Endothelial cell of umbilical vein (primary cell): Measurements from ENCODE around the gene GARIN6. TPM values are rescaled to one million over a fixed set of nuclear protein-coding genes. Genes with fewer than 3 reads are reported as not detected.

Source experiments
- BruUV-seq: library from RNA; stranded (reverse); fragments of 400-500 nt; replicated peaks from 2 replicates; lab custom pipeline; 2021; lab: Mats Ljungman, UMichigan
- CTCF ChIA-PET: fragments of 300-600, 350-600 bp; sonication (Branson Sonifier 250); formaldehyde crosslinking; loops from one replicate; lab custom pipeline; 2021; ENCODE audit warnings: antibody characterized with exemption, inconsistent platforms; lab: Charles Lee
- POLR2A ChIA-PET: fragments of 300-600, 350-600 bp; sonication (Branson Sonifier 250); formaldehyde crosslinking; loops from one replicate; lab custom pipeline; 2021; ENCODE audit warnings: antibody characterized with exemption, inconsistent platforms; lab: Charles Lee
- DNase-seq: peaks from one replicate; pipeline ENCODE4 v3.0.0-alpha.2; 2011; ENCODE audit warnings: low read depth, low spot score
- FAIRE-seq: peaks from 2 replicates; lab custom pipeline; 2011; peaks lifted over from hg19 to GRCh38; lab: Jason Lieb, UNC
- H2AFZ ChIP-seq: 2 replicates; pipeline ENCODE4 v1.6.0; 2012; ENCODE audit warnings: low read depth, low read length, control low read depth, inconsistent platforms
- H3K27ac ChIP-seq: 2 replicates; pipeline ENCODE4 v1.5.1; 2011; ENCODE audit warnings: low read depth, mild to moderate bottlenecking, control low read depth, low read length, moderate library complexity; ENCODE audit not compliant: insufficient read depth
- H3K27me3 ChIP-seq, 2 experiments: 2 replicates each; pipeline versions ENCODE4 v1.6.0 to v1.6.1; 2011; ENCODE audit warnings: low read length in 2 of 2, mixed read lengths in 1 of 2; ENCODE audit not compliant: control insufficient read depth in 2 of 2, insufficient read depth in 2 of 2
- H3K36me3 ChIP-seq, 2 experiments: 2 replicates in 1 of 2; 3 replicates in 1 of 2; pipeline ENCODE4 v1.5.1; 2011; ENCODE audit warnings: low read length in 2 of 2, mild to moderate bottlenecking in 1 of 2, moderate library complexity in 1 of 2; ENCODE audit not compliant: control insufficient read depth in 2 of 2, insufficient read depth in 2 of 2; ENCODE audit errors: extremely low read depth in 1 of 2
- H3K4me1 ChIP-seq: 3 replicates; pipeline ENCODE4 v1.5.1; 2011; ENCODE audit warnings: mild to moderate bottlenecking, low read length; ENCODE audit not compliant: control insufficient read depth, insufficient read depth; ENCODE audit errors: extremely low read depth
- H3K4me2 ChIP-seq: 2 replicates; pipeline ENCODE4 v1.6.1; 2011; ENCODE audit warnings: low read length, control low read depth, mixed read lengths; ENCODE audit not compliant: insufficient read depth
- H3K4me3 ChIP-seq, 3 experiments: fragments of 200-600 bp in 1 of 3; sonication (generic), shearing (Covaris generic) in 1 of 3; replicated peaks in 1 of 3; 2 replicates each; pipeline ENCODE4 v1.5.1; 2011 to 2016; ENCODE audit warnings: control low read depth in 3 of 3, low read length in 3 of 3, mild to moderate bottlenecking in 2 of 3, inconsistent platforms in 1 of 3, low read depth in 1 of 3, moderate library complexity in 1 of 3; ENCODE audit not compliant: insufficient read depth in 1 of 3
- H3K79me2 ChIP-seq: 2 replicates; pipeline ENCODE4 v1.6.0; 2012; ENCODE audit warnings: low read length, inconsistent platforms; ENCODE audit not compliant: control insufficient read depth, insufficient read depth
- H3K9ac ChIP-seq: replicated peaks from 2 replicates; pipeline ENCODE3; 2011; ENCODE audit warnings: low read length, control low read depth; ENCODE audit not compliant: insufficient read depth; ENCODE audit errors: extremely low read depth
- H3K9me1 ChIP-seq: replicated peaks from 3 replicates; pipeline ENCODE4 v1.6.0; 2011; ENCODE audit warnings: mild to moderate bottlenecking, low read length; ENCODE audit not compliant: control insufficient read depth, insufficient read depth; ENCODE audit errors: extremely low read depth
- H3K9me3 ChIP-seq: replicated peaks from 2 replicates; pipeline ENCODE4 v1.5.1; 2012; ENCODE audit warnings: low read length, inconsistent platforms; ENCODE audit not compliant: control insufficient read depth, insufficient read depth
- H4K20me1 ChIP-seq: replicated peaks from 2 replicates; pipeline ENCODE3; 2011; ENCODE audit warnings: mild to moderate bottlenecking, low read length; ENCODE audit not compliant: control insufficient read depth, insufficient read depth; ENCODE audit errors: extremely low read depth
- CTCF ChIP-seq, 2 donors: IDR thresholded peaks; 1 replicate in 1 of 2; 2 replicates in 1 of 2; pipeline ENCODE4 v1.5.1; 2011; ENCODE audit warnings: low read length in 2 of 2, mild to moderate bottlenecking in 2 of 2, moderate library complexity in 2 of 2, control low read depth in 1 of 2, inconsistent platforms in 1 of 2, low read depth in 1 of 2; ENCODE audit not compliant: insufficient read depth in 1 of 2; ENCODE audit errors: extremely low read depth in 1 of 2
- EZH2 ChIP-seq: IDR thresholded peaks from 2 replicates; pipeline ENCODE4 v1.6.1; 2012; ENCODE audit warnings: borderline replicate concordance, low read depth, mild to moderate bottlenecking, moderate library complexity, low read length, inconsistent platforms; ENCODE audit not compliant: severe bottlenecking
- FOS ChIP-seq: IDR thresholded peaks from 2 replicates; pipeline ENCODE4 v1.6.1; 2011; ENCODE audit warnings: mild to moderate bottlenecking, low read length, moderate library complexity, borderline replicate concordance; ENCODE audit not compliant: insufficient read depth
- GATA2 ChIP-seq: IDR thresholded peaks from 2 replicates; pipeline ENCODE4 v1.7.0; 2011; ENCODE audit warnings: low read depth, mild to moderate bottlenecking, moderate library complexity, mixed read lengths, low read length; ENCODE audit not compliant: insufficient read length, insufficient read depth
- JUN ChIP-seq: IDR thresholded peaks from 2 replicates; pipeline ENCODE4 v1.6.1; 2011; ENCODE audit warnings: borderline replicate concordance, low read depth; ENCODE audit not compliant: insufficient read length, insufficient read depth
- MAX ChIP-seq: IDR thresholded peaks from 2 replicates; pipeline ENCODE4 v1.6.1; 2011; ENCODE audit not compliant: insufficient read depth, insufficient read length
- MYC ChIP-seq: IDR thresholded peaks from one replicate; pipeline ENCODE4 v1.6.1; 2011; ENCODE audit warnings: mild to moderate bottlenecking, low read depth, low read length
- POLR2A ChIP-seq: IDR thresholded peaks from 2 replicates; pipeline ENCODE4 v1.6.1; 2012; ENCODE audit warnings: low read depth, mild to moderate bottlenecking, control low read depth, low read length
- POLR2AphosphoS5 ChIP-seq: IDR thresholded peaks from 2 replicates; pipeline ENCODE4 v1.6.1; 2012; ENCODE audit warnings: low read depth, mild to moderate bottlenecking, control low read depth, low read length, moderate library complexity; ENCODE audit not compliant: insufficient read depth
- dilution Hi-C: fragments of 300-500 bp; cut with MboI; formaldehyde crosslinking; loops from one replicate; pipeline ENCODE4 v1.15.0; 2019; ENCODE audit warnings: low sequenced_read_pairs; ENCODE audit not compliant: extremely low pct_ligation_motif_present
- intact Hi-C: fragments of 100-400 bp; cut with micrococcal nuclease; formaldehyde crosslinking; loops from one replicate; pipeline ENCODE4 v1.10.0; 2022
- polyA plus RNA-seq, 4 experiments: library from polyadenylated mRNA; depleted of rRNA in 3 of 4; stranded (reverse) in 3 of 4; unstranded in 1 of 4; fragments of >200 nt; gene quantifications; 2 replicates each; pipeline versions ENCODE4 v1.2.1 to v1.2.3, GENCODE V29; 2011 to 2012; ENCODE audit warnings: missing spikeins in 1 of 4
- total RNA-seq: library from RNA; stranded (reverse); gene quantifications from 2 replicates; pipeline ENCODE4 v1.2.3, GENCODE V29; 2021

The GARIN6 gene
- total and polyA plus RNA-seq, 2 donors (not counting 3 experiments of a cell fraction or from before 2014, with no cell fraction given), result not detected

GRCh38 chr12:99695050-99695449 lies 47.5 kb downstream of the GARIN6 start:
- DNase-seq, result no peak
- no peak for FAIRE-seq
- H3K9me3 ChIP-seq, result peaks cover 1% of the 10 kb centered on the region
- H3K4me1 ChIP-seq, result no peaks in the 10 kb centered on the region
- H3K27ac ChIP-seq, result no peak overlapping the region
- H3K27me3 ChIP-seq, result no peaks in the 10 kb centered on the region
- no peak overlapping the region for H3K9ac ChIP-seq
- dilution Hi-C loops (no loop called here), intact Hi-C loops (no loop called here)
- H2AFZ ChIP-seq, result no peak overlapping the region
- H3K36me3 ChIP-seq, result no peaks in the 10 kb centered on the region
- H3K4me3 ChIP-seq, result no peak overlapping the region
- no TSS peak for BruUV-seq
- no peaks in the 10 kb centered on the region for H3K79me2 ChIP-seq
- no peak overlapping the region for H3K4me2 ChIP-seq
- H4K20me1 ChIP-seq, result no peaks in the 10 kb centered on the region
- TF ChIP-seq POLR2A (no peak), CTCF (IDR thresholded peaks at IDR 0.05; ENCODE audit: extremely low read depth in 1 of 2, insufficient read depth in 1 of 2, low read depth in 1 of 2, low read length in 2 of 2) (no peak), EZH2 (no peak), MAX (no peak), MYC (no peak), POLR2AphosphoS5 (no peak), GATA2 (no peak), FOS (no peak), JUN (no peak)
- H3K9me1 ChIP-seq, result no peaks in the 10 kb centered on the region
- CTCF ChIA-PET, result no interaction called here
- POLR2A ChIA-PET, result no interaction called here
